K562 (cell line): ENCODE data around the gene SMAGP. TPM values are rescaled to one million over a fixed set of nuclear protein-coding genes. Genes with fewer than 3 reads are reported as not detected.
A peak's percentile ranks its signal among the peaks of the same experiment; 100 is the strongest.

ENCODE experiments used
- CBFA2T3 ChIP-seq: fragments of 450-650 bp; IDR thresholded peaks from 2 replicates; pipeline ENCODE4 v1.6.1; 2017
- DPF2 ChIP-seq: fragments of 450-650 bp; IDR thresholded peaks from 2 replicates; pipeline ENCODE4 v1.6.1; 2016
- ELF4 ChIP-seq: fragments of 450-650 bp; formaldehyde crosslinking; IDR thresholded peaks from 2 replicates; pipeline ENCODE4 v1.4.0; 2022; ENCODE audit warnings: missing genetic modification characterization
- FIP1L1 ChIP-seq: fragments of 200-400 bp; formaldehyde crosslinking; IDR thresholded peaks from 2 replicates; pipeline ENCODE4 v1.6.1; 2018; ENCODE audit warnings: mild to moderate bottlenecking, low read depth, low read length; ENCODE audit not compliant: poor library complexity, severe bottlenecking
- FOXP1 ChIP-seq: sonication (generic); formaldehyde crosslinking; IDR thresholded peaks from 2 replicates; pipeline ENCODE4 v1.8.0; 2022; ENCODE audit warnings: mild to moderate bottlenecking, missing genetic modification reagents
- GTF3C2 ChIP-seq: IDR thresholded peaks from 3 replicates; pipeline ENCODE4 v1.6.1; 2011; ENCODE audit warnings: borderline replicate concordance, mild to moderate bottlenecking, moderate library complexity; ENCODE audit not compliant: insufficient read length; ENCODE audit errors: extremely low read depth
- HEY1 ChIP-seq: fragments of 250-450 bp; sonication (Bioruptor Pico); IDR thresholded peaks from 2 replicates; pipeline ENCODE4 v1.5.0; 2020; ENCODE audit warnings: mild to moderate bottlenecking, moderate library complexity, borderline replicate concordance
- HLTF ChIP-seq: fragments of 450-650 bp; IDR thresholded peaks from 2 replicates; pipeline ENCODE4 v1.6.1; 2016
- IRF2 ChIP-seq: sonication (generic); formaldehyde crosslinking; IDR thresholded peaks from 2 replicates; pipeline ENCODE4 v1.8.1; 2022; ENCODE audit warnings: mild to moderate bottlenecking, missing genetic modification reagents
- KDM1A ChIP-seq, 2 experiments: fragments of 450-650 bp; IDR thresholded peaks; 2 replicates each; pipeline ENCODE4 v1.6.1; 2016; ENCODE audit warnings: mild to moderate bottlenecking in 2 of 2
- MTA2 ChIP-seq: fragments of 450-650 bp; IDR thresholded peaks from 2 replicates; pipeline ENCODE4 v1.6.1; 2016; ENCODE audit warnings: low read depth
- POLR2AphosphoS5 ChIP-seq: IDR thresholded peaks from 2 replicates; pipeline ENCODE4 v1.6.1; 2011; ENCODE audit warnings: mild to moderate bottlenecking, low read depth, low read length, moderate library complexity; ENCODE audit not compliant: control insufficient read depth, insufficient read depth
- SNRNP70 ChIP-seq: fragments of 200-400 bp; formaldehyde crosslinking; optimal IDR thresholded peaks from 2 replicates; pipeline ENCODE3; 2017; ENCODE audit warnings: low read depth, low read length
- SRSF3 ChIP-seq: fragments of 200-400 bp; formaldehyde crosslinking; IDR thresholded peaks from 2 replicates; pipeline ENCODE4 v1.6.1; 2016; ENCODE audit warnings: mild to moderate bottlenecking, low read length, moderate library complexity; ENCODE audit not compliant: insufficient read depth
- SRSF7 ChIP-seq: fragments of 200-400 bp; formaldehyde crosslinking; optimal IDR thresholded peaks from 2 replicates; pipeline ENCODE3; 2017; ENCODE audit warnings: mild to moderate bottlenecking, low read depth, low read length
- YY1 ChIP-seq, 3 experiments: IDR thresholded peaks; 2 replicates each; pipeline ENCODE4 v1.6.1; 2011; ENCODE audit warnings: low read length in 2 of 3, mild to moderate bottlenecking in 2 of 3, moderate library complexity in 2 of 3, borderline replicate concordance in 1 of 3, control low read depth in 1 of 3, low read depth in 1 of 3; ENCODE audit not compliant: insufficient read depth in 3 of 3, insufficient replicate concordance in 2 of 3, control insufficient read depth in 1 of 3, insufficient read length in 1 of 3; ENCODE audit errors: extremely low read depth in 1 of 3
- ZNF12 ChIP-seq: sonication (generic); formaldehyde crosslinking; IDR thresholded peaks from 2 replicates; pipeline ENCODE4 v1.4.0; 2020; ENCODE audit warnings: mild to moderate bottlenecking, missing genetic modification reagents
- ZNF592 ChIP-seq: fragments of 450-650 bp; IDR thresholded peaks from 2 replicates; pipeline ENCODE4 v1.6.1; 2017; ENCODE audit warnings: antibody characterized with exemption, mild to moderate bottlenecking
- polyA plus RNA-seq, 8 experiments: library from polyadenylated mRNA; depleted of rRNA in 4 of 8; stranded (reverse) in 5 of 8; unstranded in 3 of 8; fragments of >200 nt; fragmentation: Nextera tagmentation in 2 of 8; fragmentation: Illumina TruSeq in 1 of 8; extraction: Ambion mirVana in 2 of 8; extraction: Trizol in 1 of 8; gene quantifications; 2 replicates each; pipeline versions ENCODE4 v1.2.1 to v1.2.3, GENCODE V29; 2011 to 2014; ENCODE audit warnings: inconsistent platforms in 1 of 8, missing spikeins in 1 of 8
- total RNA-seq, 7 experiments: library from RNA; depleted of rRNA in 6 of 7; stranded (reverse); fragments of >200 nt in 6 of 7; fragmentation: Illumina TruSeq in 2 of 7; extraction: Trizol in 2 of 7; gene quantifications; 2 replicates each; pipeline versions ENCODE4 v1.2.1 to v1.2.3, GENCODE V29; 2011 to 2021; ENCODE audit warnings: low replicate concordance in 1 of 7

Gene SMAGP
- total and polyA plus RNA-seq, 9 of the 15 experiments (the other 6 are each of a cell fraction or from before 2014, with no cell fraction given), result 23.1 to 62.3 (median 29.9) TPM

GRCh38 chr12:51218607-51219161 lies 51.5 kb downstream of the SMAGP start (continued):
- TF ChIP-seq ELF4 (CRISPR knock-in tag) (peak; percentile 50; the same call in 1 of the 2 replicates), ZNF12 (CRISPR knock-in tag) (no peak), HLTF (0 out of 2 replicates have a peak, but pooled peaks have one; percentile 29), FIP1L1 (no peak), IRF2 (CRISPR knock-in tag) (no peak), GTF3C2 (no peak), FOXP1 (CRISPR knock-in tag) (no peak), SNRNP70 (peak; percentile 7), MTA2 (0 out of 2 replicates have a peak, but pooled peaks have one; percentile 6), KDM1A (IDR thresholded peaks at IDR 0.05) (peak in 1 of 2 experiments; percentile 13; a peak in 1 of 4 replicates), SRSF7 (no peak), DPF2 (no peak), HEY1 (CRISPR knock-in tag) (no peak), POLR2AphosphoS5 (peak; percentile 29; the same call in 1 of the 2 replicates), CBFA2T3 (peak; percentile 19; the same call in 1 of the 2 replicates), ZNF592 (peak; percentile 73), YY1 (IDR thresholded peaks at IDR 0.05; ENCODE audit: borderline replicate concordance in 1 of 3, control insufficient read depth in 1 of 3, extremely low read depth in 1 of 3, insufficient read depth in 3 of 3, insufficient read length in 1 of 3, insufficient replicate concordance in 2 of 3, low read depth in 1 of 3, low read length in 2 of 3) (peak in 1 of 3 experiments; percentile 28), SRSF3 (no peak)
